Vein endothelial cell (primary cell): Measurements from ENCODE around the gene NKIRAS1. TPM values are rescaled to one million over a fixed set of nuclear protein-coding genes. Genes with fewer than 3 reads are reported as not detected.

Experiments used
- total RNA-seq: library from RNA; depleted of rRNA; stranded (reverse); fragments of >200 nt; gene quantifications from 2 replicates; pipeline ENCODE4 v1.2.3, GENCODE V29; 2012

The NKIRAS1 gene
- total RNA-seq = 6.0 and 7.2 TPM in 2 replicates

GRCh38 chr3:23916886-23917678 is at the start of gene NKIRAS1, which contains the start of gene RPL15:
Gene NKIRAS1, minus strand, starts transcription at chr3:23916990. Its CDS starts 6,086 bp downstream, at chr3:23910904.
Gene RPL15, plus strand, starts transcription at chr3:23917132. Its CDS starts 728 bp downstream, at chr3:23917860.

GRCh38 chr3:23944861-23945662 is 28.3 kb upstream of the NKIRAS1 start, which contains the start of gene NR1D2:
Gene NR1D2, plus strand, starts transcription at chr3:23945286. Its CDS starts 293 bp downstream, at chr3:23945579.

Other genes with a start within 250 kb of the NKIRAS1 start
- gene UBE2E1, start 111.0 kb downstream of the NKIRAS1 start, total RNA-seq = 134 and 163 TPM in 2 replicates
- gene RPL15, start 142 bp upstream of the NKIRAS1 start, total RNA-seq = 2,471 and 3,349 TPM in 2 replicates
- gene NR1D2, start 28.3 kb upstream of the NKIRAS1 start, total RNA-seq = 29.2 and 34.6 TPM in 2 replicates